K562 (cell line): ENCODE measurements around the gene DALRD3. TPM values are rescaled to one million over a fixed set of nuclear protein-coding genes. Genes with fewer than 3 reads are reported as not detected.

Experiments
- BRD9 ChIP-seq: fragments of 450-650 bp; IDR thresholded peaks from 2 replicates; pipeline ENCODE4 v1.6.1; 2018; ENCODE audit warnings: low read depth; ENCODE audit not compliant: partially characterized antibody
- CLOCK ChIP-seq: fragments of 250-450 bp; sonication (Bioruptor Pico); IDR thresholded peaks from 2 replicates; pipeline ENCODE4 v1.4.0; 2020; ENCODE audit warnings: mild to moderate bottlenecking, moderate library complexity, borderline replicate concordance
- EP400 ChIP-seq: fragments of 450-650 bp; IDR thresholded peaks from 2 replicates; pipeline ENCODE4 v1.6.1; 2017; ENCODE audit warnings: antibody characterized with exemption, mild to moderate bottlenecking, moderate library complexity
- GTF2F1 ChIP-seq: IDR thresholded peaks from 2 replicates; pipeline ENCODE4 v1.6.1; 2011; ENCODE audit warnings: low read depth, low read length, improper control_type of control experiment
- HIVEP1 ChIP-seq: fragments of 250-450 bp; sonication (Bioruptor Pico); IDR thresholded peaks from 2 replicates; pipeline ENCODE4 v1.4.0; 2020; ENCODE audit warnings: mild to moderate bottlenecking
- HNRNPL ChIP-seq: fragments of 200-400 bp; formaldehyde crosslinking; IDR thresholded peaks from 2 replicates; pipeline ENCODE4 v1.6.1; 2017; ENCODE audit warnings: low read depth, mild to moderate bottlenecking, low read length
- KLF16 ChIP-seq: IDR thresholded peaks from 2 replicates; pipeline ENCODE4 v1.6.1; 2016; ENCODE audit warnings: antibody characterized with exemption
- NRF1 ChIP-seq, 2 experiments: fragments of 450-650 bp; IDR thresholded peaks in 1 of 2; conservative IDR thresholded peaks in 1 of 2; 2 replicates each; pipeline ENCODE4 v1.6.1; 2014; ENCODE audit warnings: mild to moderate bottlenecking in 2 of 2
- SIN3A ChIP-seq, 2 experiments: fragments of 150-350 bp in 1 of 2; IDR thresholded peaks; 2 replicates each; pipeline ENCODE4 v1.6.1; 2011 to 2016; ENCODE audit warnings: borderline replicate concordance in 2 of 2, low read depth in 2 of 2, low read length in 2 of 2, mild to moderate bottlenecking in 2 of 2, moderate library complexity in 2 of 2; ENCODE audit not compliant: control insufficient read depth in 1 of 2
- SUPT5H ChIP-seq: fragments of 450-650 bp; IDR thresholded peaks from 2 replicates; pipeline ENCODE4 v1.6.1; 2016
- UBTF ChIP-seq, 2 experiments: IDR thresholded peaks; 2 replicates each; pipeline ENCODE4 v1.6.1; 2012; ENCODE audit warnings: improper control_type of control experiment in 2 of 2, low read depth in 2 of 2, low read length in 2 of 2, borderline replicate concordance in 1 of 2
- ZBTB1 ChIP-seq: sonication (generic); formaldehyde crosslinking; IDR thresholded peaks from 2 replicates; pipeline ENCODE4 v1.8.1; 2023; ENCODE audit warnings: missing genetic modification reagents, low read depth, mild to moderate bottlenecking, borderline replicate concordance
- ZBTB2 ChIP-seq: fragments of 450-650 bp; IDR thresholded peaks from 2 replicates; pipeline ENCODE4 v1.6.1; 2016; ENCODE audit warnings: antibody characterized with exemption
- ZBTB7A ChIP-seq: IDR thresholded peaks from 2 replicates; pipeline ENCODE4 v1.6.1; 2011; ENCODE audit warnings: low read depth, mild to moderate bottlenecking, low read length, moderate library complexity, borderline replicate concordance; ENCODE audit not compliant: control insufficient read depth
- ZNF232 ChIP-seq: sonication (generic); formaldehyde crosslinking; IDR thresholded peaks from 2 replicates; pipeline ENCODE4 v1.8.0; 2022; ENCODE audit warnings: mild to moderate bottlenecking, missing genetic modification reagents
- ZNF347 ChIP-seq: fragments of 450-650 bp; formaldehyde crosslinking; IDR thresholded peaks from 2 replicates; pipeline ENCODE4 v1.4.0; 2020; ENCODE audit warnings: low read depth, mild to moderate bottlenecking, moderate library complexity
- polyA plus RNA-seq, 8 experiments: library from polyadenylated mRNA; depleted of rRNA in 4 of 8; stranded (reverse) in 5 of 8; unstranded in 3 of 8; fragments of >200 nt; fragmentation: Nextera tagmentation in 2 of 8; fragmentation: Illumina TruSeq in 1 of 8; extraction: Ambion mirVana in 2 of 8; extraction: Trizol in 1 of 8; gene quantifications; 2 replicates each; pipeline versions ENCODE4 v1.2.1 to v1.2.3, GENCODE V29; 2011 to 2014; ENCODE audit warnings: inconsistent platforms in 1 of 8, missing spikeins in 1 of 8
- total RNA-seq, 7 experiments: library from RNA; depleted of rRNA in 6 of 7; stranded (reverse); fragments of >200 nt in 6 of 7; fragmentation: Illumina TruSeq in 2 of 7; extraction: Trizol in 2 of 7; gene quantifications; 2 replicates each; pipeline versions ENCODE4 v1.2.1 to v1.2.3, GENCODE V29; 2011 to 2021; ENCODE audit warnings: low replicate concordance in 1 of 7
- TF ChIP-seq, protein P1 (sequence below): sonication (generic); formaldehyde crosslinking; IDR thresholded peaks from 2 replicates; pipeline ENCODE4 v1.8.0; 2022; ENCODE audit warnings: mild to moderate bottlenecking, missing genetic modification reagents
- TF ChIP-seq, protein P2 (sequence below): fragments of 250-450 bp; sonication (Bioruptor Pico); IDR thresholded peaks from 2 replicates; pipeline ENCODE4 v1.4.0; 2020

The DALRD3 gene
- total and polyA plus RNA-seq, 9 of the 15 experiments (the other 6 are each of a cell fraction or from before 2014, with no cell fraction given): 6.6 to 31.3 (median 14.4) TPM

- TF ChIP-seq CLOCK (CRISPR knock-in tag): no peak
- no peak for TF ChIP-seq ZBTB2
- 0 out of 4 replicates have a peak, but pooled peaks of 1 of the 2 experiments have one; percentile 34 for TF ChIP-seq UBTF (IDR thresholded peaks at IDR 0.05; ENCODE audit: borderline replicate concordance in 1 of 2, low read depth in 2 of 2, low read length in 2 of 2)
- peak; percentile 84 for TF ChIP-seq EP400
- no peak for TF ChIP-seq KLF16
- TF ChIP-seq HNRNPL: peak; percentile 95
- TF ChIP-seq GTF2F1: peak; percentile 43; the same call in 1 of the 2 replicates
- TF ChIP-seq HIVEP1 (CRISPR knock-in tag): no peak
- peak; percentile 69 for TF ChIP-seq SUPT5H
- TF ChIP-seq BRD9: peak; percentile 23
- peak; percentile 51; the same call in 1 of the 2 replicates for TF ChIP-seq ZBTB7A
- no peak for TF ChIP-seq ZBTB1 (CRISPR knock-in tag)
- TF ChIP-seq, protein P1, sequence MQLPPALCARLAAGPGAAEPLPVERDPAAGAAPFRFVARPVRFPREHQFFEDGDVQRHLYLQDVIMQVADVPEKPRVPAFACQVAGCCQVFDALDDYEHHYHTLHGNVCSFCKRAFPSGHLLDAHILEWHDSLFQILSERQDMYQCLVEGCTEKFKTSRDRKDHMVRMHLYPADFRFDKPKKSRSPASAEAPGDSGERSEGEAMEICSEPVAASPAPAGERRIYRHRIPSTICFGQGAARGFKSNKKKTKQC (CRISPR knock-in tag): peak; percentile 77; the same call in 1 of the 2 replicates
- TF ChIP-seq, protein P2, sequence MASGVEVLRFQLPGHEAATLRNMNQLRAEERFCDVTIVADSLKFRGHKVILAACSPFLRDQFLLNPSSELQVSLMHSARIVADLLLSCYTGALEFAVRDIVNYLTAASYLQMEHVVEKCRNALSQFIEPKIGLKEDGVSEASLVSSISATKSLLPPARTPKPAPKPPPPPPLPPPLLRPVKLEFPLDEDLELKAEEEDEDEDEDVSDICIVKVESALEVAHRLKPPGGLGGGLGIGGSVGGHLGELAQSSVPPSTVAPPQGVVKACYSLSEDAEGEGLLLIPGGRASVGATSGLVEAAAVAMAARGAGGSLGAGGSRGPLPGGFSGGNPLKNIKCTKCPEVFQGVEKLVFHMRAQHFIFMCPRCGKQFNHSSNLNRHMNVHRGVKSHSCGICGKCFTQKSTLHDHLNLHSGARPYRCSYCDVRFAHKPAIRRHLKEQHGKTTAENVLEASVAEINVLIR (CRISPR knock-in tag): peak; percentile 33; the same call in 1 of the 2 replicates
- 0 out of 2 replicates have a peak, but pooled peaks have one; percentile 14 for TF ChIP-seq ZNF232 (CRISPR knock-in tag)
- TF ChIP-seq NRF1 (conservative IDR thresholded peaks at IDR 0.05 in 1 of 2, IDR thresholded peaks at IDR 0.05 in 1 of 2): peak; percentile 83 to 85
- TF ChIP-seq SIN3A (IDR thresholded peaks at IDR 0.05; ENCODE audit: borderline replicate concordance in 2 of 2, control insufficient read depth in 1 of 2, low read depth in 2 of 2, low read length in 2 of 2): peak; percentile 15 to 33; a peak in 1 of 4 replicates
- no peak for TF ChIP-seq ZNF347 (CRISPR knock-in tag)
These were observed 3.7 kb upstream of the DALRD3 start, which contains the start of gene NDUFAF3 (continued) for GRCh38 chr3:49021813-49022687.
